CD14-positive monocyte (primary cell): Measurements from ENCODE around the gene RNF26. TPM values are rescaled to one million over a fixed set of nuclear protein-coding genes. Genes with fewer than 3 reads are reported as not detected.

Experiments used
- DNase-seq, 3 donors: peaks; one replicate each; pipeline ENCODE4 v3.0.0-alpha.2; 2011 to 2022
- H2AFZ ChIP-seq: 2 replicates; pipeline ENCODE4 v1.6.0; 2012; ENCODE audit warnings: mild to moderate bottlenecking, low read depth, low read length, inconsistent platforms; ENCODE audit not compliant: insufficient read depth, poor library complexity, severe bottlenecking
- H3K27ac ChIP-seq, 2 donors: 1 replicate in 1 of 2; 2 replicates in 1 of 2; pipeline ENCODE4 v1.5.1; 2012 to 2013; ENCODE audit warnings: low read length in 2 of 2, control low read depth in 1 of 2, inconsistent platforms in 1 of 2, low read depth in 1 of 2, mild to moderate bottlenecking in 1 of 2
- H3K27me3 ChIP-seq, 2 donors: one replicate each; pipeline versions ENCODE4 v1.6.0 to v1.6.1; 2011 to 2013; ENCODE audit warnings: low read length in 2 of 2; ENCODE audit not compliant: control insufficient read depth in 2 of 2, insufficient read depth in 2 of 2
- H3K36me3 ChIP-seq, 2 donors: replicated peaks in 1 of 2; 1 replicate in 1 of 2; 2 replicates in 1 of 2; pipeline versions ENCODE4 v1.5.1 to v1.6.1; 2012 to 2013; ENCODE audit warnings: low read length in 2 of 2, control low read depth in 1 of 2, inconsistent platforms in 1 of 2, mild to moderate bottlenecking in 1 of 2; ENCODE audit not compliant: insufficient read depth in 2 of 2, control insufficient read depth in 1 of 2
- H3K4me1 ChIP-seq, 2 donors: 1 replicate in 1 of 2; 2 replicates in 1 of 2; pipeline versions ENCODE4 v1.5.1 to v1.6.1; 2012 to 2013; ENCODE audit warnings: low read length in 2 of 2, control low read depth in 1 of 2, inconsistent platforms in 1 of 2, mild to moderate bottlenecking in 1 of 2, moderate library complexity in 1 of 2; ENCODE audit not compliant: insufficient read depth in 2 of 2, control insufficient read depth in 1 of 2
- H3K4me2 ChIP-seq: replicated peaks from 2 replicates; pipeline ENCODE3; 2012; ENCODE audit warnings: low read length, moderate library complexity, mild to moderate bottlenecking; ENCODE audit not compliant: poor library complexity, severe bottlenecking; ENCODE audit errors: extremely low read depth
- H3K4me3 ChIP-seq, 3 experiments: fragments of 200-600 bp in 1 of 3; sonication (generic) in 1 of 3; replicated peaks in 1 of 3; 1 replicate in 2 of 3; 2 replicates in 1 of 3; pipeline ENCODE4 v1.5.1; 2011 to 2013; ENCODE audit warnings: low read length in 3 of 3, mild to moderate bottlenecking in 3 of 3, control low read depth in 2 of 3, low read depth in 2 of 3, inconsistent platforms in 1 of 3, moderate library complexity in 1 of 3
- H3K79me2 ChIP-seq: 2 replicates; pipeline ENCODE4 v1.6.0; 2012; ENCODE audit warnings: mild to moderate bottlenecking, control low read depth, inconsistent platforms, low read length, moderate library complexity; ENCODE audit not compliant: insufficient read depth
- H3K9ac ChIP-seq: 2 replicates; pipeline ENCODE4 v1.6.0; 2017; ENCODE audit warnings: low read length, mild to moderate bottlenecking; ENCODE audit not compliant: insufficient read depth, poor library complexity, severe bottlenecking
- H3K9me3 ChIP-seq, 2 donors: replicated peaks in 1 of 2; 1 replicate in 1 of 2; 2 replicates in 1 of 2; pipeline versions ENCODE4 v1.5.1 to v1.6.1; 2012 to 2013; ENCODE audit warnings: low read length in 2 of 2, control low read depth in 1 of 2; ENCODE audit not compliant: control insufficient read depth in 1 of 2, insufficient read depth in 1 of 2
- H4K20me1 ChIP-seq: 2 replicates; pipeline ENCODE4 v1.6.0; 2012; ENCODE audit warnings: mild to moderate bottlenecking, low read length, control low read depth, moderate library complexity; ENCODE audit not compliant: insufficient read depth
- H3K27ac Mint-ChIP-seq, 7 donors: one replicate each; pipeline ENCODE4 v1.8.0; 2020; ENCODE audit warnings: mild to moderate bottlenecking in 7 of 7, mixed read lengths in 7 of 7, moderate library complexity in 6 of 7, inconsistent platforms in 2 of 7
- H3K27me3 Mint-ChIP-seq, 3 donors: one replicate each; pipeline ENCODE4 v1.8.0; 2021 to 2022; ENCODE audit warnings: low read depth in 3 of 3, mild to moderate bottlenecking in 3 of 3, mixed read lengths in 3 of 3, moderate library complexity in 3 of 3, inconsistent platforms in 1 of 3
- H3K36me3 Mint-ChIP-seq, 2 donors: one replicate each; pipeline ENCODE4 v1.8.0; 2020; ENCODE audit warnings: mixed read lengths in 2 of 2, inconsistent platforms in 1 of 2, mild to moderate bottlenecking in 1 of 2
- H3K4me1 Mint-ChIP-seq: one replicate; pipeline ENCODE4 v1.8.0; 2020; ENCODE audit warnings: mild to moderate bottlenecking, mixed read lengths
- H3K4me3 Mint-ChIP-seq, 2 donors: one replicate each; pipeline ENCODE4 v1.8.0; 2020; ENCODE audit warnings: mild to moderate bottlenecking in 2 of 2, mixed read lengths in 2 of 2, moderate library complexity in 1 of 2
- H3K9me3 Mint-ChIP-seq, 7 donors: one replicate each; pipeline ENCODE4 v1.8.0; 2020 to 2022; ENCODE audit warnings: mixed read lengths in 7 of 7, mild to moderate bottlenecking in 6 of 7, moderate library complexity in 6 of 7, inconsistent platforms in 2 of 7
- CTCF ChIP-seq: fragments of 200-600 bp; IDR thresholded peaks from one replicate; pipeline ENCODE4 v1.8.0; 2022; ENCODE audit warnings: antibody characterized with exemption, mild to moderate bottlenecking
- WGBS: methylation state at CpG from one replicate; pipeline ENCODE4 v1.1.5; 2013; ENCODE audit warnings: missing lambda C conversion rate; ENCODE audit not compliant: insufficient coverage; 5-methylcytosine and 5-hydroxymethylcytosine counted together
- intact Hi-C, 2 donors: fragments of 100-400 bp; cut with micrococcal nuclease; formaldehyde crosslinking; loops; one replicate each; pipeline versions ENCODE4 v1.15.0 to v1.15.1; 2023
- polyA plus RNA-seq, 3 donors: library from polyadenylated mRNA; depleted of rRNA in 1 of 3; unstranded in 2 of 3; stranded (reverse) in 1 of 3; fragments of 300-500 nt in 2 of 3; fragments of >200 nt in 1 of 3; fragmentation: Illumina TruSeq in 2 of 3; gene quantifications; 1 replicate in 2 of 3; 2 replicates in 1 of 3; pipeline ENCODE4 v1.2.3, GENCODE V29; 2012 to 2021

The RNF26 gene
- polyA plus RNA-seq, 3 donors, result 6.8 to 27.6 (median 20.5) TPM

- H3K27me3 Mint-ChIP-seq, result peaks cover 3 to 11% (median 9%) of the 10 kb centered on the region in 3 donors
- H4K20me1 ChIP-seq, result peaks cover 65% of the 10 kb centered on the region
- no peaks in the 10 kb centered on the region for H3K79me2 ChIP-seq
- 93% methylated on average over 5 of the region's 5 CpGs for WGBS
- no peak overlapping the region for H3K27ac ChIP-seq
- H3K4me3 Mint-ChIP-seq, result no peak overlapping the region
- H3K9me3 ChIP-seq, result no peaks in the 10 kb centered on the region
- intact Hi-C loops, result no loop called here
- no peak overlapping the region for H3K9ac ChIP-seq
- H3K27me3 ChIP-seq, result no peaks in the 10 kb centered on the region
- no peak for TF ChIP-seq CTCF
- no peak overlapping the region for H3K4me2 ChIP-seq
- H3K4me1 Mint-ChIP-seq, result no peaks in the 10 kb centered on the region
- no peak overlapping the region for H3K27ac Mint-ChIP-seq
- peaks cover 48 to 66% of the 10 kb centered on the region in 2 donors for H3K36me3 ChIP-seq
- peaks cover 51 to 69% of the 10 kb centered on the region in 2 donors for H3K36me3 Mint-ChIP-seq
- DNase-seq, result no peak
- no peak overlapping the region for H3K4me3 ChIP-seq
- no peaks in the 10 kb centered on the region for H3K9me3 Mint-ChIP-seq
- H3K4me1 ChIP-seq, result no peaks in the 10 kb centered on the region
- H2AFZ ChIP-seq, result no peak overlapping the region
Observed at GRCh38 chr11:119307974-119308373, 26.4 kb upstream of the RNF26 start.

- peaks cover 37 to 54% of the 10 kb centered on the region in 2 donors for H3K36me3 Mint-ChIP-seq
- 97% methylated on average over 11 of the region's 11 CpGs for WGBS
- H3K27ac ChIP-seq, result no peak overlapping the region
- H3K9ac ChIP-seq, result no peak overlapping the region
- H3K4me3 ChIP-seq, result no peak overlapping the region
- no peaks in the 10 kb centered on the region for H3K4me1 ChIP-seq
- TF ChIP-seq CTCF, result no peak
- H4K20me1 ChIP-seq, result peaks cover 50% of the 10 kb centered on the region
- intact Hi-C loops, result no loop called here
- H3K4me3 Mint-ChIP-seq, result no peak overlapping the region
- H3K36me3 ChIP-seq, result peaks cover 33 to 52% of the 10 kb centered on the region in 2 donors
- H3K4me1 Mint-ChIP-seq, result no peaks in the 10 kb centered on the region
- H3K27ac Mint-ChIP-seq, result no peak overlapping the region
- H2AFZ ChIP-seq, result no peak overlapping the region
- H3K27me3 Mint-ChIP-seq, result peaks cover 11 to 22% (median 20%) of the 10 kb centered on the region in 3 donors
- H3K9me3 Mint-ChIP-seq, result no peaks in the 10 kb centered on the region
- H3K27me3 ChIP-seq, result peaks cover 0 to 9% of the 10 kb centered on the region in 2 donors
- H3K79me2 ChIP-seq, result no peaks in the 10 kb centered on the region
- H3K4me2 ChIP-seq, result no peak overlapping the region
- DNase-seq, result no peak
- H3K9me3 ChIP-seq, result no peaks in the 10 kb centered on the region
Observed at GRCh38 chr11:119309411-119309810, 24.9 kb upstream of the RNF26 start.
